SJCRH30 (cell line): ENCODE results near the gene DACH1. TPM values are rescaled to one million over a fixed set of nuclear protein-coding genes. Genes with fewer than 3 reads are reported as not detected.

ENCODE experiments used
- DNase-seq, 2 experiments: peaks; one replicate each; pipeline ENCODE4 v3.0.0-alpha.2; 2015 to 2020
- H3K27ac ChIP-seq: fragments of 250-450 bp; sonication (Bioruptor Pico); 2 replicates; pipeline ENCODE4 v1.5.1; 2020; ENCODE audit warnings: mild to moderate bottlenecking, moderate library complexity
- H3K27me3 ChIP-seq: fragments of 250-450 bp; sonication (Bioruptor Pico); 2 replicates; pipeline ENCODE4 v1.5.1; 2020; ENCODE audit warnings: mild to moderate bottlenecking, moderate library complexity
- H3K36me3 ChIP-seq: fragments of 250-450 bp; sonication (Bioruptor Pico); 2 replicates; pipeline ENCODE4 v1.5.1; 2020; ENCODE audit warnings: mild to moderate bottlenecking, moderate library complexity
- H3K4me1 ChIP-seq: fragments of 250-450 bp; sonication (Bioruptor Pico); 2 replicates; pipeline ENCODE4 v1.5.1; 2020; ENCODE audit warnings: mild to moderate bottlenecking, moderate library complexity
- H3K4me3 ChIP-seq: fragments of 250-450 bp; sonication (Bioruptor Pico); 2 replicates; pipeline ENCODE4 v1.5.1; 2020; ENCODE audit warnings: mild to moderate bottlenecking, moderate library complexity
- H3K9me3 ChIP-seq: fragments of 250-450 bp; sonication (Bioruptor Pico); replicated peaks from 2 replicates; pipeline ENCODE4 v1.5.1; 2020; ENCODE audit warnings: mild to moderate bottlenecking, moderate library complexity
- total RNA-seq: library from RNA; depleted of rRNA; stranded (reverse); fragments of >200 nt; shearing (Covaris generic); gene quantifications from 2 replicates; pipeline ENCODE4 v1.2.3, GENCODE V29; 2014

Gene DACH1
- total RNA-seq, 1 experiment from 2014 or later = 12.2 TPM

DNA sequence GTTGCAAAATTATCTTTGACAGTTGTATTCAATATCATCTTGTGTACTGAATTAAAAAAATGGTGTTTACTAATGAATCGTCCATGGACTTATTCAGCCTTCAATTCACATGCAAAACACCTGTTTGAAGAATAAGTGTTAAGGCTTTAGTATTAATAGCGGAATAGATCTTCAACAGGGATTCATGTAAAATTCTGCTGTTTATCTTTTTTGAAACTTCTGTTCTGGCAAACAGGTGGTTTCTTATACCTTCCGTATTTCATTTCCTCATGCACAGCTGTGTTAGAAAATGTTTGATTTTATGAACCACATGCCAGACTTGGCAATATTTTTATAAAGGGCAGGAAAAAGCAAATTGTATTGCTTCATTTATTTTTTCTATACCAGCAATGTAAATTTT, 255.7 kb downstream of the DACH1 start:
- Histone ChIP-seq H3K4me1 (no peaks in the 10 kb centered on the region), H3K27me3 (no peaks in the 10 kb centered on the region), H3K36me3 (no peaks in the 10 kb centered on the region), H3K4me3 (no peak overlapping the region), H3K9me3 (no peaks in the 10 kb centered on the region), H3K27ac (no peak overlapping the region)
- no peak for DNase-seq

DNA sequence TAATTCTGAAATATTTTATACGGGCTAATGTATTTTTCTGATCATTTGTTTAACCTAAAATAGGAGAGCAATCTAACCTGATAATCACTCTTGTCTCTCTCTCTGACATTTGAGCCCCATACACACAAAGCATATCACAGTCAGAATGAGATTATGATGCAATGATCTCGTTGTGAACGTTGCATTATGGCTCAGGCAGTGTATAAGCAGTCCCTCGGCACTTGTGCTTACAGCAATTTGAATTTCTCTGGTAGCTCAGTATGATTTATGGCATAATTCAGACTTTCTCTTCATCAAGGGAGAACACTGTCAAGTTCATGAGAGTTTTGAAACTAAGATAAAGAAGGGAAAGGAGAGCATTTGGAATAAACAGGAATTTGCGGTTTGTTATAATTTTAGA, 256.1 kb downstream of the DACH1 start:
- H3K4me3 ChIP-seq = no peak overlapping the region
- no peak for DNase-seq
- H3K36me3 ChIP-seq = no peaks in the 10 kb centered on the region
- H3K4me1 ChIP-seq = no peaks in the 10 kb centered on the region
- no peak overlapping the region for H3K27ac ChIP-seq
- H3K27me3 ChIP-seq = no peaks in the 10 kb centered on the region
- no peaks in the 10 kb centered on the region for H3K9me3 ChIP-seq

DNA sequence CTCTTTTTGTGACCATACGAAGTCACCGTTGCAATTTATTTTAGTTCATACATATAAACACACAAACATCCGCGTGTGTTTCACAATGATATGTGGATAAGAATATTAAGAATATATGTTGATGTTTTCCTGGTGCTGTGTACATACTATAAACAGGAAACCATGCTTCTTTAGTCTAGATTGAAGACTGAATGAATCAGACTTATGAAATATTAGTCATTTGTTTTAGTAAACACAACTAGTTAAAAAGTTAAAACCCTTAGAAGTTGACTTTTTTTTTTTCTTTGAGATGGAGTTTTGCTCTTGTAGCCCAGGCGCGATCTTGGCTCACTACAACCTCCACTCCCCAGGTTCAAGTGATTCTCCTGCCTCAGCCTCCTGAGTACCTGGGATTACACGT, 257.7 kb downstream of the DACH1 start:
- Histone ChIP-seq H3K4me3 (no peak overlapping the region), H3K36me3 (no peaks in the 10 kb centered on the region), H3K4me1 (no peaks in the 10 kb centered on the region), H3K9me3 (no peaks in the 10 kb centered on the region), H3K27me3 (no peaks in the 10 kb centered on the region), H3K27ac (no peak overlapping the region)
- DNase-seq = no peak

DNA sequence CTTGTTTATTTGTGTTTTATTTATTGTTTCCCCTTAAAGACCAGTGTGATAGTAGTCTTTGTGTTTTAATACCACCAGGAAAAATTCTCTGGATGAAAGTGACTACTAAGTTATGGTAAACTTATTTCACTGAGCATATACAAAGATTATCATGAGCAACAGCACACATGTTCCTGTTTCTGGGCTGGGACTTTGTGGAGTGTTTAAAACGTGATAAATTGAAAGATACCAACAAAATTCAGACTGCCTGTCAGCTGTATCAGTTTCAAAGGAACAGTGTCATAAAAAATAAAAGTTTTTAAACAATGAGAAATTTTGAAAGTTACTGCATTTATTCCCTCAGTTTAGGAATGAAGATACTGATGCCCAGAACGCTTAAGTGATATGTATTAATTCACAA, 259.4 kb downstream of the DACH1 start:
- Histone ChIP-seq H3K9me3 (no peaks in the 10 kb centered on the region), H3K36me3 (no peaks in the 10 kb centered on the region), H3K27ac (no peak overlapping the region), H3K27me3 (no peaks in the 10 kb centered on the region), H3K4me1 (0 out of 2 replicates have a peak, but pooled peaks cover under 1% of the 10 kb centered on the region), H3K4me3 (no peak overlapping the region)
- DNase-seq = no peak

DNA sequence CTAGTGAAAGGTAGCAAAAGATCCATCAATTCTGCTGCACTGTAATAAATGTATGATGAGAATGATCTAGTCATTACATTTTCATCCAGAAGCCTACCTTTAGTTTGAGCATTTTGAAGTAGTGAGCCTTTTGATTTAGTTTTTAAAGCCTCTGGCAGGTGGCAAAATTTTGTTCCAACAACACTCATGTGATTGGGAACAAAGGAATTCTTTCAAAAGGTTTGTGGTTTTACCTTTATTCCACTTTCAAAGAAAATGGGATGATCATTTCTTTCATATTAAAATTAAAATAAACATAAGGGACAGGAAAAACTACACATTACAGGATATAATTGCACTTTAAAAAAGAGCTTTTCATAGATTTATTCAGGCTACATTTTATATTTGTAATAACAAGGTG, 260.2 kb downstream of the DACH1 start:
- H3K9me3 ChIP-seq = no peaks in the 10 kb centered on the region
- no peaks in the 10 kb centered on the region for H3K36me3 ChIP-seq
- no peak for DNase-seq
- H3K4me3 ChIP-seq = no peak overlapping the region
- H3K27ac ChIP-seq = no peak overlapping the region
- 0 out of 2 replicates have a peak, but pooled peaks cover 3% of the 10 kb centered on the region for H3K4me1 ChIP-seq
- no peaks in the 10 kb centered on the region for H3K27me3 ChIP-seq

DNA sequence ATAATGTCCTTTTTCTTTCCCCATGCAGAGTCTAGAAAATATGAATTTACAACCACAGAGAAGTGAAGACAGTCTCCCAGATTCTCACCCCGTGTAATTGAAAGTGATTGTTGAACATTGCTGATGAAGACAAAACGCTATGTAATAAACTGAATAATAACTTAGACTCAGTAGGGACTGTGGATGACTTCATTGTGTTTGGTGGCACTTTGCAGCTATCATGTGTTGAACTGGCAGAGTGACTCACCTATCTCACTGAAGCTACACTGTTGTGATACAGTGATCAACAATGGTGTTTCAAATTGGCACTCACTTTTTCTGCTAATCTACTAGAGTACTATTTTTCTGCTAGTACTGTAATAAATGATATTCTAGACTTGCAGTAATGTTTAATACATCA, 261.3 kb downstream of the DACH1 start:
- Histone ChIP-seq H3K27me3 (no peaks in the 10 kb centered on the region), H3K4me3 (no peak overlapping the region), H3K27ac (no peak overlapping the region), H3K4me1 (0 out of 2 replicates have a peak, but pooled peaks cover 3% of the 10 kb centered on the region), H3K9me3 (no peaks in the 10 kb centered on the region), H3K36me3 (no peaks in the 10 kb centered on the region)
- DNase-seq = no peak

DNA sequence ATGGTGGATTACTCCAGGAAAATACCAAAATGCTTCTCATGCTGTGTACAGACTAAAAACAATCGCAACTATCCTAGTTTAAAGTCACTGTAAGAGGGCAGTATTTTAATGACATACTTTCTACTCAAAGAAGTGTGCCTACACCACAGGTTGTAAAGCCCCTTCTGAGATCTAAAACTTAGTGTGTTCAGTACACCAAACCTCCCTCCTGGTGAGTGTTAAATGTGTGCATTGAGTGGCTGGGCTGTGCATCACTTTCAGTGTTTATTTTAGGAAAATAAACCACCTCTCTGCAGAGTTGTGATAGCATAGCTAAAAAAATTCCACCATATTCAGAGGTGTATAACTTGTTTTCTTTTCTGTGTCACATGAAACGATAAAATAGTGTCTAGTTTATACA, 263.7 kb downstream of the DACH1 start:
- H3K27ac ChIP-seq = no peak overlapping the region
- no peak for DNase-seq
- H3K4me1 ChIP-seq = 0 out of 2 replicates have a peak, but pooled peaks cover 3% of the 10 kb centered on the region
- H3K9me3 ChIP-seq = no peaks in the 10 kb centered on the region
- H3K36me3 ChIP-seq = no peaks in the 10 kb centered on the region; the same call in 1 of the 2 replicates
- no peak overlapping the region for H3K4me3 ChIP-seq
- no peaks in the 10 kb centered on the region for H3K27me3 ChIP-seq

DNA sequence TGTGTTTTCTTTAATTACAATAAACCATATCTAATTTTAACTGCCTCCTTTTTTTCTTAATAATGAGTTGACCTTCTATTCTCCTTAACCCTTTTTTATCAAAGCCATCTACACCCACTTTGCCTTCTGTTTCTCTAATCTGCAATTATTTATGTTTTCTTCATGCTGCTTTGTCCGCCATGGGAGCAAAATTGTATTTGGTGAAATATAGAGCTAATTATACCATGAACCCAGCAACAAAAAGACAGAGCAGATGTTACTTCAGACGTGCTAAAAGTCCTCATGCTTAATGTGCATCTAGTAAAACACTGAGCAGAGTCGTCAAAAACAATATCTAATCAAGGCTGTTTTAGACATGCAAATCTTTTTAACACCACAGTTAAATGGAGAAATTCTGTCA, 264.7 kb downstream of the DACH1 start:
- DNase-seq = no peak
- Histone ChIP-seq H3K4me1 (0 out of 2 replicates have a peak, but pooled peaks cover 3% of the 10 kb centered on the region), H3K9me3 (no peaks in the 10 kb centered on the region), H3K36me3 (no peaks in the 10 kb centered on the region; the same call in 1 of the 2 replicates), H3K27me3 (no peaks in the 10 kb centered on the region), H3K27ac (no peak overlapping the region), H3K4me3 (no peak overlapping the region)

DNA sequence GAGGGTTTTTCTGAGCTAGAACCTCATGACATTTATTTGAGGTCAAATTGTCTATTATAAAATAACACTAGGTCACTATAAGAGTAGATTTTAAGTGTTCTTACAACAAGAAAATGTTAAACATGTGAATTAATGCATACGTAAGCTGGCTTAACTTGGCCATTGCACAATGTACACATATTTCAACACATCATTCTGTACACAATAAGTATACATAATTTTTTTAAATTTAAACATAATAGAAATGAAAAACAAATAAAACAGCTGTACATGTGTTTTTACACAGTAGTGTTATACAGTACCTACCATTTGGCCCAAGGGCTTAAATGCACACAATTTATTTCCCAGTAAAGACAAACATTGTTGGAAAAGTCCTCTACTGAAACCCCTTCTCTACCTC, 269.9 kb downstream of the DACH1 start:
- no peak overlapping the region for H3K4me3 ChIP-seq
- H3K4me1 ChIP-seq = no peaks in the 10 kb centered on the region
- H3K27me3 ChIP-seq = no peaks in the 10 kb centered on the region
- no peaks in the 10 kb centered on the region for H3K9me3 ChIP-seq
- DNase-seq = no peak
- no peaks in the 10 kb centered on the region; the same call in 1 of the 2 replicates for H3K36me3 ChIP-seq
- no peak overlapping the region for H3K27ac ChIP-seq

DNA sequence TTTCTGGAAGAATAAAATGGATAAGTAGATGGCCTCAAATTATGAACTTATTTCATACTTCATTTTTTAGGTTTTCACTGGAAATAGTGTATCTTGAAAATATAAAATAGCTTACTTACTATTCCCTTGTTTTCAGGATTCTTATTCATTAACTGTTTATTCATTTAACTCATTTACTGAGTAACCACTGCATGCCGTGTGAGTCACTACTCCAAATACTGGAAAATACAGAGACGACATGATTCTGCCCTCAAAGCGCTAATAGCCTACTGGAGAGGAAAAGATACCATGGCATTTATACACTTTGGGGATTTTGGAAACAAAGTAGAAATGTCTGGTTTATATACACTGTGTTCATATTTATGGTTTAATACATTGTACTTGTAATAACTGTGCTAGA, 270.9 kb downstream of the DACH1 start:
- no peaks in the 10 kb centered on the region for H3K4me1 ChIP-seq
- no peaks in the 10 kb centered on the region; the same call in 1 of the 2 replicates for H3K36me3 ChIP-seq
- H3K27me3 ChIP-seq = no peaks in the 10 kb centered on the region
- no peak overlapping the region for H3K4me3 ChIP-seq
- no peak for DNase-seq
- H3K27ac ChIP-seq = no peak overlapping the region
- no peaks in the 10 kb centered on the region for H3K9me3 ChIP-seq

DNA sequence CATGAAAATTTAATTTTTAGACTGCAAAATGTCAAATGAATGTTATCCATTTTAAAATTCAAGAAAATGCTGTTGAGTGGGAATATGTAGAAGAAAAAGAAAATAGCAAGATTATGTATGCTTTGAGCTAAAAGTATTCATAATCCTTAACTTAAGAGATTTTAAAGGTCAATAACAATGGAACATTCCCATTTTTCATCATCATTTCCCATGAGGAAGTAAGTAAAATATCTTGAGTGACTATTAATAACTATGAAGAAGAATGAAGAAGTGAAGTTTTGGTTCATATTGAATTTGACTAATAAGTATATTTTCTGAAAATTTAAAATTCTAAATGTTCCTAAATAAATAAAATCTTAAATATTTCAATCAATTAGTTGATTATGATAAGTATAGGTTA, 273.4 kb downstream of the DACH1 start:
- no peaks in the 10 kb centered on the region for H3K9me3 ChIP-seq
- H3K4me3 ChIP-seq = no peak overlapping the region
- no peaks in the 10 kb centered on the region for H3K4me1 ChIP-seq
- H3K27me3 ChIP-seq = no peaks in the 10 kb centered on the region
- no peak overlapping the region for H3K27ac ChIP-seq
- DNase-seq = no peak
- no peaks in the 10 kb centered on the region for H3K36me3 ChIP-seq

DNA sequence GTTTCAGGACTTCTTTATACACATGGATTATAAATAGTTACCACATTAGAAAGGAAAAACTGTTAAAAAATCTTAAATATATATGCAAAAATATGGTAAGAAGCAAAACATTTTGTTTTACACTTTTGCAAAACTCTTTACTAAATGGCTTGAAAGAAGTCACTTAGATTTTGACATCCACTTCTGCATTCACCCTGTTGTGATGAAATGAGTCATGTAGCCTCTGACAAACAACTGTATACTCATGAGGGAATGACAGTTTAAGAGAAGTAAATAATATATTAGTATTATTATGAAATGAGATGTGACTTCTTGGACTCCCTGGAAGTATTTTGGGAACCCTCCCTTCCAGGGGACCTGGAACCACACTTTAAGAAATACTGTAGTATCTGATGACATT, 275.6 kb downstream of the DACH1 start:
- H3K27me3 ChIP-seq = no peaks in the 10 kb centered on the region
- DNase-seq = no peak
- H3K4me3 ChIP-seq = no peak overlapping the region
- no peaks in the 10 kb centered on the region for H3K9me3 ChIP-seq
- no peaks in the 10 kb centered on the region for H3K36me3 ChIP-seq
- no peak overlapping the region for H3K27ac ChIP-seq
- no peaks in the 10 kb centered on the region for H3K4me1 ChIP-seq

DNA sequence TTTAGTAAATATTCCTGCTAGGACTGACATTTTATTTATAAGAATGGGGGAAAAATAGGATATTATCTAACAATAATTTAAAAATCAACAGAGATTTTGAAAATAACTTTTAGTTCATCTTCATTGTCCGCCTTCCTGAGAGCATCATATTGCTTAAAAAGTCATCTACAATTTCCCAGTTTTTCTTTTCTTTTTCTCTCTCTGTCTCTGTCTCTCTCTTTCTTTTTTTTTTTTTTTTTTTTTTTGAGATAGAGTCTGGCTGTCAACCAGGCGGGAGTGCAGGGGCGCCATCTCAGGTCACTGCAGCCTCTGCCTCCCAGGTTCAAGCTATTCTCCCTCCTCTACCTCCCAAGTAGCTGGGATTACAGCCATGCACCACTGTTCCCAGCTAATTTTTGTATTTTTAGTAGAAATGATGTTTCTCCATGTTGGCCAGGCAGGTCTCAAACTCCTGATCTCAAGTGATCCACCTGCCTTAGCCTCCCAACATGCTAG, 276.3 kb downstream of the DACH1 start:
- H3K4me1 ChIP-seq = no peaks in the 10 kb centered on the region
- no peak overlapping the region for H3K4me3 ChIP-seq
- no peaks in the 10 kb centered on the region for H3K27me3 ChIP-seq
- no peaks in the 10 kb centered on the region for H3K36me3 ChIP-seq
- no peak for DNase-seq
- no peak overlapping the region for H3K27ac ChIP-seq
- no peaks in the 10 kb centered on the region for H3K9me3 ChIP-seq

DNA sequence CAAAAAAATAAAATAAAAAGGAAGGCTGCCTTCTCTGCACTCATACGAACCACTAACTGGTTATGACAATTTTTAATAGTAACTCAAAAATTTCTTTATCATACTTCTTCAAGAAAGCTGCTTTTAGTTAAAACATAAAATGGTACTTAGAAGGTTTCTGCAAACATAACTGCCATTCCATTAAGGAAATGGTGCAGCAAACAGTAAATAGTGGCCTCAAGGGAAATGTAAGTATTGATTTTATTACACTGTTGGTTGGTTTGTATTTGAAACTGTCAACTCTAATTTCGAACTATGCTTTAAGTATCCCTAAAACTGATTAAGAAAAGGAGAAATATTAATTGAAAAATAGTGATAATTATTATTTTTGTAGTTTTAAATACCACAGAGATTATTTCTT, 278.0 kb downstream of the DACH1 start:
- no peak overlapping the region for H3K4me3 ChIP-seq
- H3K36me3 ChIP-seq = no peaks in the 10 kb centered on the region
- no peaks in the 10 kb centered on the region for H3K27me3 ChIP-seq
- H3K9me3 ChIP-seq = no peaks in the 10 kb centered on the region
- H3K4me1 ChIP-seq = no peaks in the 10 kb centered on the region
- H3K27ac ChIP-seq = no peak overlapping the region
- DNase-seq = no peak

DNA sequence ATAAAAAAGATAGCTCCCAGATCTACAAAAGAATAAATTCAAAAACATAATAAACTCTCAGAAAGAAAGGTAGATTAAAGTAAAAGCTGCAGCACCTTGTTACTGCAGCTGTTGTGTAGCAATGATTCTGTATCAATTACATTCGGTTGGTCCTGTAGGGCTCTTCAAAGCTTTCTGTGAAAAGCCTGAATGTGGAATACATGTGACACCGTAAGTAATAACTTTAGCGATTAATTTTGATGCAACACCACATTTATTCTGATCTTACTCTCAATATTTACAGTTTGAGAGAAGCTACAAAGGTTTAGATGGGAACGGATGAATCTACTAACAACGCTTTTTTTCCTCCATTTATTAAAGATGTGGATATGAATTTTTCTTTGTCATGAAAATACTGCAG, 279.2 kb downstream of the DACH1 start:
- Histone ChIP-seq H3K4me3 (peak overlapping the region; percentile 43), H3K36me3 (no peaks in the 10 kb centered on the region), H3K27ac (peak overlapping the region; percentile 49; the same call in 1 of the 2 replicates), H3K4me1 (no peaks in the 10 kb centered on the region), H3K9me3 (no peaks in the 10 kb centered on the region), H3K27me3 (no peaks in the 10 kb centered on the region)
- DNase-seq = peak; percentile 4 to 58

DNA sequence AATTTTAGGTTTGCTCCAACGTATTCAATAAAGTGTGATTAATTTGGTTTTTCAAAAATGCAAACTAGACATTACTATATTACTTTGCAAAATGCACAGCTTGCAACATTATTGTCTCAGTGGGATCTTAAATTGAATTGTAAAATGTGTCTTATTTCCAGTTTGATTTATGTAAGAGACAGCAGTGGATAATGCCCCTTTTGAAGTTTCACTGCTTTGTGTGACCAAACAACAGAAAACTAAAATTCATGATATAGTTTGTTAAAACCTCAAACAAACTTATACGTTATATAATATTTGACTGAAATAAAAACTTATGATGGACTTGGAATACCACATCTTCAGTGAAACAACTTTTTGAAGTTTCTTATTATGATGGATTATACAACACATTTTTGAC, 279.8 kb downstream of the DACH1 start:
- Histone ChIP-seq H3K27ac (no peak overlapping the region; the same call in 1 of the 2 replicates), H3K27me3 (no peaks in the 10 kb centered on the region), H3K4me1 (no peaks in the 10 kb centered on the region), H3K4me3 (no peak overlapping the region), H3K36me3 (no peaks in the 10 kb centered on the region), H3K9me3 (no peaks in the 10 kb centered on the region)
- DNase-seq = no peak
